Prostate gland (tissue), 2 donors: ENCODE data around the gene OR52H1. TPM values are rescaled to one million over a fixed set of nuclear protein-coding genes. Genes with fewer than 3 reads are reported as not detected.

Experiments
- DNase-seq: peaks from one replicate; pipeline ENCODE4 v3.0.0-alpha.2; 2019; ENCODE audit warnings: low spot score
- H3K27ac ChIP-seq, 2 donors: fragments of 200-600 bp; sonication (generic); 2 replicates each; pipeline ENCODE4 v1.5.1; 2017 to 2019
- H3K27me3 ChIP-seq: fragments of 200-600 bp; sonication (generic); replicated peaks from 2 replicates; pipeline ENCODE4 v1.5.1; 2019; ENCODE audit not compliant: insufficient read depth
- H3K36me3 ChIP-seq, 2 donors: fragments of 200-600 bp; sonication (generic); 1 replicate in 1 of 2; 2 replicates in 1 of 2; pipeline versions ENCODE4 v1.5.1 to v1.8.1; 2017 to 2019
- H3K4me1 ChIP-seq: fragments of 200-600 bp; sonication (generic); replicated peaks from 2 replicates; pipeline ENCODE4 v1.5.1; 2019
- H3K4me3 ChIP-seq, 2 donors: fragments of 200-600 bp; sonication (generic); 2 replicates each; pipeline ENCODE4 v1.5.1; 2017 to 2019
- H3K9me3 ChIP-seq: fragments of 200-600 bp; sonication (generic); 2 replicates; pipeline ENCODE4 v1.5.1; 2017
- POLR2A ChIP-seq: fragments of 450-650 bp; IDR thresholded peaks from one replicate; pipeline ENCODE4 v1.6.1; 2016; ENCODE audit warnings: antibody characterized with exemption, mild to moderate bottlenecking
- POLR2AphosphoS5 ChIP-seq: sonication (generic); formaldehyde crosslinking; IDR thresholded peaks from one replicate; pipeline ENCODE4 v1.6.1; 2017; ENCODE audit warnings: antibody characterized with exemption
- WGBS: methylation state at CpG from one replicate; pipeline ENCODE4 v1.1.5; 2018; 5-methylcytosine and 5-hydroxymethylcytosine counted together
- intact Hi-C: fragments of 100-400 bp; cut with DNase I; formaldehyde crosslinking; loops from one replicate; pipeline ENCODE4 v1.14.2; 2022
- total RNA-seq, 2 donors: library from RNA; depleted of rRNA; stranded (reverse); fragments of >200 nt; gene quantifications; one replicate each; pipeline ENCODE4 v1.1.0, GENCODE V29; 2016
- TF ChIP-seq, protein P1 (sequence below), 4 experiments: fragments of 200-600 bp in 2 of 4; fragments of 450-650 bp in 2 of 4; sonication (generic) in 2 of 4; IDR thresholded peaks; 1 replicate in 3 of 4; 2 replicates in 1 of 4; pipeline ENCODE4 v1.5.1; 2016 to 2019; ENCODE audit warnings: antibody characterized with exemption in 4 of 4, mild to moderate bottlenecking in 2 of 4, moderate library complexity in 2 of 4

Gene OR52H1
- total RNA-seq, 2 donors from 2014 or later, result 0.57 TPM; not detected in 1

DNA sequence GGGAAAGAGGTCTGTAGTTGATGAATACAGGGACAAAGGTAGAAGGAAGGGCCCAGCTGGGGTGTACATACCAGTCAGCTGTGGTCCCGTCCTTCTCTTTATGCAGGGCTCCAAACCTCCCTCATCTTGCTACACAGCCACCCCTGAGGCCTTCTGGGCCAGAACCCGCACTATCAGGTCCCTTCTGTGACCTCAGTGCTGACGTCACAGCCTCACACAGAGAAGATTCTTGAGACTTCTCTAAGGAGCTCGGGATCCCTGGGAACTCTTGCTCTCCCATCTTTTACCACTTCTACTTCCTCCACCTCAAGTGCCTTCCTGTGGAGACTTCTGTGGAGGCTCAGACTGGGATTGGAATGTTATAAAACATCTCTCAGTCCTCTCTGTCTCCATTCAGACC is 38.5 kb downstream of the OR52H1 start, which contains the start of gene UBQLN3:
UBQLN3 (minus strand) TSS at position 155 of the 400 bp plus-strand sequence. CDS start 399 bp downstream, outside the sequence.
- 93% methylated on average over 4 of the region's 4 CpGs for WGBS
- no peaks in the 10 kb centered on the region for H3K27me3 ChIP-seq
- H3K27ac ChIP-seq, result no peak within 1 kb of the TSS
- no peaks in the 10 kb centered on the region for H3K36me3 ChIP-seq
- H3K4me1 ChIP-seq, result no peaks in the 10 kb centered on the region
- intact Hi-C loops, result no loop called here
- TF ChIP-seq, protein P1, sequence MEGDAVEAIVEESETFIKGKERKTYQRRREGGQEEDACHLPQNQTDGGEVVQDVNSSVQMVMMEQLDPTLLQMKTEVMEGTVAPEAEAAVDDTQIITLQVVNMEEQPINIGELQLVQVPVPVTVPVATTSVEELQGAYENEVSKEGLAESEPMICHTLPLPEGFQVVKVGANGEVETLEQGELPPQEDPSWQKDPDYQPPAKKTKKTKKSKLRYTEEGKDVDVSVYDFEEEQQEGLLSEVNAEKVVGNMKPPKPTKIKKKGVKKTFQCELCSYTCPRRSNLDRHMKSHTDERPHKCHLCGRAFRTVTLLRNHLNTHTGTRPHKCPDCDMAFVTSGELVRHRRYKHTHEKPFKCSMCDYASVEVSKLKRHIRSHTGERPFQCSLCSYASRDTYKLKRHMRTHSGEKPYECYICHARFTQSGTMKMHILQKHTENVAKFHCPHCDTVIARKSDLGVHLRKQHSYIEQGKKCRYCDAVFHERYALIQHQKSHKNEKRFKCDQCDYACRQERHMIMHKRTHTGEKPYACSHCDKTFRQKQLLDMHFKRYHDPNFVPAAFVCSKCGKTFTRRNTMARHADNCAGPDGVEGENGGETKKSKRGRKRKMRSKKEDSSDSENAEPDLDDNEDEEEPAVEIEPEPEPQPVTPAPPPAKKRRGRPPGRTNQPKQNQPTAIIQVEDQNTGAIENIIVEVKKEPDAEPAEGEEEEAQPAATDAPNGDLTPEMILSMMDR (IDR thresholded peaks at IDR 0.05), result no peak
- TF ChIP-seq POLR2AphosphoS5 (no peak), POLR2A (no peak)
- no peak for DNase-seq
- no peak within 1 kb of the TSS for H3K4me3 ChIP-seq
- H3K9me3 ChIP-seq, result no peaks in the 10 kb centered on the region

DNA sequence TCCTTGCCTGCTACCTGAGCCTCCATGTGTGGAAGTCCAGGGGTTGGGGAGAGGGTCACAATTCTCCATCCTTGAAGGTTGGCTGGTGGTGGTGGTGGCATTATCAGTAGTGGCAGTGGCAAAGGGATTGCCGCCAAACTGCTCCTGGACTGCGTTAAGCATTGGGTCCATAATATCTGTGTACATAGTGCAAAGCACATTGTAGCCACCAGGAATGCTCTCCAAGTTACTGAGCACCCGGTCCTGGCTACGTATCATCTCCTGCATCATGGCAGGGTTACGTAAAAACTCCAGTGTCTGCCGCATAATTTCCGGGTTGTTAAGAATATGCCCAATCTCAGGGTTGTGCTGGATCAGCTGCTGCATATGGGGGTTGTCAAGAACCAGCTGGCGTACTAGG is 39.7 kb downstream of the OR52H1 start:
- H3K4me3 ChIP-seq, result no peak overlapping the region
- intact Hi-C loops, result no loop called here
- TF ChIP-seq, protein P1 (IDR thresholded peaks at IDR 0.05), result no peak
- no peak for TF ChIP-seq POLR2AphosphoS5
- no peak for TF ChIP-seq POLR2A
- no peaks in the 10 kb centered on the region for H3K27me3 ChIP-seq
- no peak overlapping the region for H3K27ac ChIP-seq
- no peak for DNase-seq
- 93% methylated on average over 8 of the region's 8 CpGs for WGBS
- H3K4me1 ChIP-seq, result no peaks in the 10 kb centered on the region
- H3K9me3 ChIP-seq, result no peaks in the 10 kb centered on the region
- no peaks in the 10 kb centered on the region for H3K36me3 ChIP-seq

DNA sequence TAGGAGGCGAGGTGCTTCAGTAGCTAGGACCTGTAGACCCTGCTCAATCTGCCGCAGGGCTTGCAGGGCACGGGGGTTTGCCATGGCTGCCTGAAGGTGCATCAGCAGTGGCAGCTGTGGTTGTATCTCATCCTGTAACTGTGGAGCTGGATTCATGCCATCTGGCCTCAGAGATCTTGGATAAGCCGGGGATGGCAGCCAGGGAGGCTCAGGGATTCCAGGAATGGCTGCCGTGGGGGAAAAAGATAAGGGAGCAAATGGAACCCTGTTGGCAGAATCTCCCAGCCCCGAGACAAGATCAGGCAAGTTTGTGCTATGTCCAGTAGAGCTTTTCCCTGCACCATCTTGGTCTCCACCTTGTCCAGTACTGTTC is 40.4 kb downstream of the OR52H1 start:
- Histone ChIP-seq H3K27me3 (no peaks in the 10 kb centered on the region), H3K4me3 (no peak overlapping the region), H3K4me1 (no peaks in the 10 kb centered on the region), H3K36me3 (no peaks in the 10 kb centered on the region), H3K27ac (no peak overlapping the region), H3K9me3 (no peaks in the 10 kb centered on the region)
- intact Hi-C loops, result no loop called here
- WGBS, result 74% methylated on average over 6 of the region's 6 CpGs
- DNase-seq, result no peak
- TF ChIP-seq, protein P1 (IDR thresholded peaks at IDR 0.05), result no peak
- TF ChIP-seq POLR2AphosphoS5 (no peak), POLR2A (no peak)

DNA sequence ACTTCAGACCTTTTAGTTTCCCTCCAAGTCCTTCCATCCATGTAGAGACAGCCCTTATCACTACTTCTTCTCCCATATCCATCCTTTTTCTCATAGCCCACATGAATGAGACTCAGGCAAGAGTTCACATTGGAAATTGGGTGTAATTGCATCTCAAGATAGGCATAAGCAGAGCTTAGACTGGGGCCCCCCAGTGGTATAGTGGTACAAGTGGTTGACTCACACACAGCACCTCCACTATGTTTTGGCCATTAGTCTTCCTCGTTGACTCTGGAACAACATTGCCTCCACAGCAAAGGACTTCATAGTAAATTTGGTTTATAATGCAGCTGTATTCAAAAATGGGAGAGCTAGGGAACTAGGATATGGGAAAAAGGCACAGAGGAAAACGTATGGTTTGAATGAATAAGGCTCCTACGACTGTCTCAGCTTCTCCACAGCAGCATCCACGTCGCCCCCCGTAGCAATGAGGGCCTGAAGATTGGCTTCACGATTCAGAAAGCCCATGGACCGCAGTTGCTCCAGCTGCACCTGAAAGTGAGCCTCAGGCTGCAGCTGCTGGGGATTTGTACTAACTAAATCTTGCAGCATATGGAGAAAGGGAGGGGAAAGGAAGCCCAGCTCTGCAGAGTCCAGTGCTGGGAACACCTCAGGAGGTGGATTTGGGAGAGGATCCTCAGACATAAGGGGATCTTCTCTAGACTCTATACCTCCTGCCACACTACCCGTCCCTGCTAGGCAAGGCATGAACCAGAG is 41.0 kb downstream of the OR52H1 start:
- Histone ChIP-seq H3K4me1 (no peaks in the 10 kb centered on the region), H3K36me3 (no peaks in the 10 kb centered on the region), H3K27me3 (no peaks in the 10 kb centered on the region), H3K9me3 (no peaks in the 10 kb centered on the region), H3K27ac (no peak overlapping the region), H3K4me3 (no peak overlapping the region)
- 87% methylated on average over 9 of the region's 9 CpGs for WGBS
- TF ChIP-seq, protein P1 (IDR thresholded peaks at IDR 0.05), result no peak
- TF ChIP-seq POLR2A, result no peak
- DNase-seq, result no peak
- intact Hi-C loops, result no loop called here

DNA sequence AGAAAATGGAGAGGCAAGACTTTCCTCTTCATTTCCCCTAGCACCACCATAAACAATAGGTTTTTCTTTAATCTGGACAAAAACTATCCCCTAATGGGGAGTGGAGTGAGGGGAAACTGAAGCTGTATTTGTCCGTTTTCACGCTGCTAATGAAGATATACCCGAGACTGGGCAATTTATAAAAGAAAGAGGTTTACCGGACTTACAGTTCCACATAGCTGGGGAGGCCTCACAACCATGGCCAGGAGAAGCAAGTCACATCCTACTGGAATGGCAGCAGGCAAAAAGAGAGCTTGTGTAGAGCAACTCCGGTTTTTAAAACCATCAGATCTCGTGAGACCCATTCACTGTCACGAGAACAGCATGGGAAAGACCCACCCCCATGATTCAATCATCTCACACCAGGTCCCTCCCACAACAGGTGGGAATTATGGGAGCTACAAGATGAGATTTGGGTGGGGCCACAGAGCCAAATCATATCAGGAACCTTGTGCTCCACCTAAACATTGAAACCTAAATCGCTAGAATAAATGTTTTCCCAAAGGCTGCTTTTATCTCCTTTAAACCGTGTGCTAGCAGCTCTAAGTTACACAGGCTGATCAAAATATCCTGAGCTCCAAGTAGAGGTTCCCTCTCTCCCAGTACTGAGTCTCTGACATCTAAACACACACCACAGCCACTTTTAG is 42.8 kb downstream of the OR52H1 start:
- 91% methylated on average over 9 of the region's 9 CpGs for WGBS
- H3K9me3 ChIP-seq, result no peaks in the 10 kb centered on the region
- no peaks in the 10 kb centered on the region for H3K27me3 ChIP-seq
- no peak overlapping the region for H3K4me3 ChIP-seq
- no peaks in the 10 kb centered on the region for H3K4me1 ChIP-seq
- H3K36me3 ChIP-seq, result no peaks in the 10 kb centered on the region
- no peak for DNase-seq
- no peak overlapping the region for H3K27ac ChIP-seq
- intact Hi-C loops, result no loop called here
- TF ChIP-seq POLR2AphosphoS5 (no peak), POLR2A (no peak)
- TF ChIP-seq, protein P1 (IDR thresholded peaks at IDR 0.05), result no peak
